ENCODE data around the gene CKLF. TPM values are rescaled to one million over a fixed set of nuclear protein-coding genes. Genes with fewer than 3 reads are reported as not detected.
"Not testable (repeated sequence)": the region's sequence is repeated elsewhere in the genome, so short reads cannot be mapped to it uniquely, and the experiment has no call there.

CKLF gene
- total RNA-seq, 2 experiments from 2014 or later = 124 to 130 TPM

- DNase-seq = no peak
- H3K27ac Mint-ChIP-seq = peak overlapping the region; percentile 93
- H3K27me3 Mint-ChIP-seq = no peaks in the 10 kb centered on the region
- ATAC-seq (ENCODE audit: low read depth) = peak; percentile 12
- H3K36me3 Mint-ChIP-seq = peaks cover 27% of the 10 kb centered on the region
- POLR2A ChIA-PET = interaction anchor here (0.6 to 13.2 kb wide), 16 partner anchors 8 to 186 kb away, joined by 3 to 157 read pairs (median 5); partner anchors contain the start of gene CMTM3
- H3K4me1 Mint-ChIP-seq = peaks cover 65% of the 10 kb centered on the region
- no peaks in the 10 kb centered on the region for H3K9me3 Mint-ChIP-seq
- H3K4me3 Mint-ChIP-seq = peak overlapping the region; percentile 96
Measured at GRCh38 chr16:66551788-66552285, 539 bp upstream of the CKLF start.

DNA sequence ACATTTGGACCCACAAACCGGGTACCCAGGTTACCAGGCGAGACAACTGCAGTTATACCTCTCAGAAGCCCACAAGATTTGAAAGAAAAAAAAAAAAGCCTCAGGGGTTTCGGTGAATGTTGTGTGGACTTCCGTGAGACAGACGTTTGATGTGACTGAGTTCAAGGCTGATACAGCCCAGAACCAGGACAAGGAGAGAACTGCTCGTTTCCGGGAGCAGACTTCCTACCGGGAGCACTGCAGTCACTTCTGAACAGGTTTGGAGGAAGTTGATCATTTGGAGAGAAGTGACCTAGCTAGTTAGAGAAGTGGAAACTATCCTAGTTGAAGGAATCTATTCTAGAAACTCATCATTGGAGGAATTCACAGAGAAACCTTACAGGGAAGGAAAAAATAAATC lies 847 bp downstream of the CKLF start:
- Mint-ChIP-seq H3K9me3 (no peaks in the 10 kb centered on the region), H3K36me3 (peaks cover 32% of the 10 kb centered on the region), H3K27ac (peak overlapping the region; percentile 93), H3K27me3 (no peaks in the 10 kb centered on the region), H3K4me3 (peak overlapping the region; percentile 96), H3K4me1 (peaks cover 64% of the 10 kb centered on the region)
- DNase-seq (no peak), ATAC-seq (ENCODE audit: low read depth) (no peak)
- POLR2A ChIA-PET = interaction anchor here (0.9 to 13.2 kb wide), 15 partner anchors 9 to 184 kb away, joined by 3 to 157 read pairs (median 5); partner anchors contain the start of gene CMTM3

DNA sequence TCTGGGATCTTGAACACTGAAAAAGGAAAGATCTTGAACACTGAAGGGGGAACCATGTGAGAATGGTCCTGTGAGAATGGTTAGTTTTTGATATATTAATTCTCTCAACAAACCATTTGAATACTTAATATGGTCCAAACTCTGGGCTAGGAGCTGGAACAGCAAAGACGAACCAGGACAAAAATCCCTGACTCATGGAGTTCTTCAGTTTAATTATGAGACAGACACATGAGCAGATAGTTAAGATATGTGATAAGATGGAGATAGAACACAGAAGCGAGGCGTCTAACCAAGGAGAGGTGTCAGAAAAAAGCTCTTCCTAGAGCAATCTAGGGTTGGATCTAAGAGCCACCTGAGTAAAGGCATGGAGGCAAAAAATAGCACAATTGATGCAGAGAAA lies 1.6 kb downstream of the CKLF start:
- Mint-ChIP-seq H3K4me3 (peak overlapping the region; percentile 96), H3K4me1 (peaks cover 62% of the 10 kb centered on the region), H3K36me3 (peaks cover 33% of the 10 kb centered on the region), H3K9me3 (no peaks in the 10 kb centered on the region), H3K27me3 (no peaks in the 10 kb centered on the region), H3K27ac (no peak overlapping the region)
- ATAC-seq (ENCODE audit: low read depth) (no peak), DNase-seq (no peak)
- POLR2A ChIA-PET = interaction anchor here (1.9 to 13.2 kb wide), 3 partner anchors 9 to 50 kb away, joined by 5 to 157 read pairs (median 20); no protein-coding TSS in a partner anchor

- peaks cover 33% of the 10 kb centered on the region for H3K36me3 Mint-ChIP-seq
- no peak overlapping the region for H3K27ac Mint-ChIP-seq
- POLR2A ChIA-PET = interaction anchor here (1.9 to 13.2 kb wide), 3 partner anchors 8 to 49 kb away, joined by 5 to 157 read pairs (median 20); no protein-coding TSS in a partner anchor
Measured at GRCh38 chr16:66554495-66554894, 2.1 kb downstream of the CKLF start.

DNA sequence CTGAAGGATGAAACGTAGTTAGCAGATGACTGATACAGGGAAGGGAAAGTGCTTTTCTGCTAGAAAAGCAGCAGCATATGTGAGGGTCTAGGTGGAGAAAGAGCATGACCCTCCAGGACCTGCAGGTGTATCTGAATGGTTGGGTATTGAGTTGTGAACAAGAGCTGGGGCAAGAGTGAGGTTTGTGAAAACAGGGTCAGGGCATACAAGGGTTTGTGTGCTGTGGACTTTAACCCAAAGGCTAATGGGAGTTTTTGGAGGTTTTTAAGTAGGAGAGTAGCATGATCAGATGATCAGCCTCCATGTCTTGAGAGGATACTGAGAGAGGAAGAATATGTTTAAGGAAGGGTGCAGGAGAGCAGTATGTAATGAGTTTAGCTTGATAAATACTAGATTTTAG lies 7.7 kb downstream of the CKLF start:
- POLR2A ChIA-PET = interaction anchor here (1.0 kb wide), 1 partner anchor 10 kb away, joined by 3 read pairs; no protein-coding TSS in a partner anchor
- H3K36me3 Mint-ChIP-seq = peaks cover 42% of the 10 kb centered on the region

More at GRCh38 chr16:66554495-66554894, 2.1 kb downstream of the CKLF start:
- H3K27me3 Mint-ChIP-seq = no peaks in the 10 kb centered on the region
- H3K4me3 Mint-ChIP-seq = peak overlapping the region; percentile 96
- ATAC-seq (ENCODE audit: low read depth) (no peak), DNase-seq (no peak)
- H3K9me3 Mint-ChIP-seq = no peaks in the 10 kb centered on the region
- H3K4me1 Mint-ChIP-seq = peaks cover 62% of the 10 kb centered on the region

DNA sequence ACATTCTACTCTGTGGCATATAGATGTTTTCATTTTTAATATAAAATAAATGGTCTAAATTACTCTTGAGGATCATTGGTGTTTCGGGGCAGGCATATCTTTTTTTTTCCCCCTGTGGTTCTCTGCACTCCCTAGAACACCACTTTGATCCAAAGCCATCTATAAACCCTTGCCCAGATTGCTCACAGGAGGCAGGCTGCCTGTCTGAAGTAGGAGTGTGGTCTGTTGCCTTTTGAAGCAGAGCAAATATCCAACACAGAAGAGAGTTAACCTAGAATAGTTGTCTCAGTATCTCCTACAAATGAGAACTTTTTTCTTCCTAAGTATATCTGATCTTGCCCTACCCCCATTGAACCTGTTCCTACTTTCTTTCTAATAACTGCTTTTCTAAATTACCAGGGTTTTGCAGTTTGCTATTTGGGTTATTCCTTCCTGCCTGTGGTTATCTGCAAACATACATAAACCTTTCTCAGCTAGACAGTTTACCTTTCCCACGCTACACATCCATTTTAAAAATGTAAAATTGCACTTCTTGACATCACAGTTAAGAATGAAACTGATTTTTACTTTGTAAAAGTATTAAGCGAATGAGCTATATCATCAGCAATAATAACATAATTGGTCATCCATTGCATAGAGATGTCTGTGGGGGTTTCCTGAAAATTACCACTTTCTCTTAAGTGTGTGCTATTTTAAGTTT lies 9.2 kb downstream of the CKLF start:
- Mint-ChIP-seq H3K9me3 (no peaks in the 10 kb centered on the region), H3K4me1 (peaks cover 45% of the 10 kb centered on the region), H3K27me3 (no peaks in the 10 kb centered on the region), H3K4me3 (no peak overlapping the region), H3K27ac (peak overlapping the region; percentile 54), H3K36me3 (peaks cover 40% of the 10 kb centered on the region)
- POLR2A ChIA-PET = interaction anchor here (3.0 to 3.1 kb wide), 2 partner anchors 8 to 43 kb away, joined by 15 to 20 read pairs; partner anchors contain the start of genes CKLF and CMTM3
- no peak for DNase-seq
- ATAC-seq (ENCODE audit: low read depth) = no peak

More for the DNA sequence above, 7.7 kb downstream of the CKLF start:
- peak overlapping the region; percentile 18 for H3K27ac Mint-ChIP-seq
- no peaks in the 10 kb centered on the region for H3K9me3 Mint-ChIP-seq
- peaks cover 59% of the 10 kb centered on the region for H3K4me1 Mint-ChIP-seq
- peak overlapping the region; percentile 3 for H3K4me3 Mint-ChIP-seq
- DNase-seq (no peak), ATAC-seq (ENCODE audit: low read depth) (no peak)
- H3K27me3 Mint-ChIP-seq = no peaks in the 10 kb centered on the region

- H3K36me3 Mint-ChIP-seq = peaks cover 43% of the 10 kb centered on the region
- no peak for ATAC-seq (ENCODE audit: low read depth)
- POLR2A ChIA-PET = interaction anchor here (1.0 to 3.1 kb wide), 4 partner anchors 9 to 46 kb away, joined by 5 to 20 read pairs (median 10); partner anchors contain the start of genes CKLF and CMTM3
Measured at GRCh38 chr16:66562409-66562808, 10.0 kb downstream of the CKLF start.

DNA sequence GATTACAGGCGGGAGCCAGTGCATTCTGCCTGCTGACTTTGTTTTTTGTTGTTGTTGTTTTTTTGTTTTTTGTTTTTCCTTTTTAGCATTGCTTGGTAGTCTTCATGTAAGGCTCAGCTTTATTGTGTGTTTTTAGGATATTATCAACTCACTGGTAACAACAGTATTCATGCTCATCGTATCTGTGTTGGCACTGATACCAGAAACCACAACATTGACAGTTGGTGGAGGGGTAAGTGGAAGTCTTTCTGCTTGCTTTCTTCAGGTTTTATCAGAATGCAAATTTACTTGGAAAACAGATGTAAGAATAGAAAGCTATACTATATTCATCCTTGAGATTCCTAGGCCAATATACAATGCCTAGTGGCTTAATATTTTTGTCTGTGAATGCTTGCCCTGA lies 10.6 kb downstream of the CKLF start:
- H3K9me3 Mint-ChIP-seq = no peaks in the 10 kb centered on the region
- no peak for DNase-seq
- POLR2A ChIA-PET = interaction anchor here (1.0 to 3.1 kb wide), 4 partner anchors 10 to 45 kb away, joined by 5 to 20 read pairs (median 10); partner anchors contain the start of genes CKLF and CMTM3
- H3K27me3 Mint-ChIP-seq = no peaks in the 10 kb centered on the region
- H3K4me3 Mint-ChIP-seq = peak overlapping the region; percentile 23
- H3K4me1 Mint-ChIP-seq = peaks cover 42% of the 10 kb centered on the region
- peaks cover 44% of the 10 kb centered on the region for H3K36me3 Mint-ChIP-seq
- H3K27ac Mint-ChIP-seq = no peak overlapping the region
- ATAC-seq (ENCODE audit: low read depth) = no peak

More at GRCh38 chr16:66562409-66562808, 10.0 kb downstream of the CKLF start:
- Mint-ChIP-seq H3K4me3 (no peak overlapping the region), H3K4me1 (peaks cover 44% of the 10 kb centered on the region), H3K27me3 (no peaks in the 10 kb centered on the region), H3K27ac (no peak overlapping the region), H3K9me3 (no peaks in the 10 kb centered on the region)
- DNase-seq = no peak

GRCh38 chr16:66563574-66564334 lies 11.4 kb downstream of the CKLF start:
- Mint-ChIP-seq H3K9me3 (no peaks in the 10 kb centered on the region), H3K4me3 (no peak overlapping the region), H3K27ac (peak overlapping the region; percentile 9), H3K4me1 (peaks cover 36% of the 10 kb centered on the region), H3K27me3 (no peaks in the 10 kb centered on the region), H3K36me3 (peaks cover 43% of the 10 kb centered on the region)
- DNase-seq (no peak), ATAC-seq (ENCODE audit: low read depth) (no peak)
- POLR2A ChIA-PET = interaction anchor here (0.9 to 3.1 kb wide), 4 partner anchors 11 to 45 kb away, joined by 3 to 20 read pairs (median 10); partner anchors contain the start of genes CKLF and CMTM3

DNA sequence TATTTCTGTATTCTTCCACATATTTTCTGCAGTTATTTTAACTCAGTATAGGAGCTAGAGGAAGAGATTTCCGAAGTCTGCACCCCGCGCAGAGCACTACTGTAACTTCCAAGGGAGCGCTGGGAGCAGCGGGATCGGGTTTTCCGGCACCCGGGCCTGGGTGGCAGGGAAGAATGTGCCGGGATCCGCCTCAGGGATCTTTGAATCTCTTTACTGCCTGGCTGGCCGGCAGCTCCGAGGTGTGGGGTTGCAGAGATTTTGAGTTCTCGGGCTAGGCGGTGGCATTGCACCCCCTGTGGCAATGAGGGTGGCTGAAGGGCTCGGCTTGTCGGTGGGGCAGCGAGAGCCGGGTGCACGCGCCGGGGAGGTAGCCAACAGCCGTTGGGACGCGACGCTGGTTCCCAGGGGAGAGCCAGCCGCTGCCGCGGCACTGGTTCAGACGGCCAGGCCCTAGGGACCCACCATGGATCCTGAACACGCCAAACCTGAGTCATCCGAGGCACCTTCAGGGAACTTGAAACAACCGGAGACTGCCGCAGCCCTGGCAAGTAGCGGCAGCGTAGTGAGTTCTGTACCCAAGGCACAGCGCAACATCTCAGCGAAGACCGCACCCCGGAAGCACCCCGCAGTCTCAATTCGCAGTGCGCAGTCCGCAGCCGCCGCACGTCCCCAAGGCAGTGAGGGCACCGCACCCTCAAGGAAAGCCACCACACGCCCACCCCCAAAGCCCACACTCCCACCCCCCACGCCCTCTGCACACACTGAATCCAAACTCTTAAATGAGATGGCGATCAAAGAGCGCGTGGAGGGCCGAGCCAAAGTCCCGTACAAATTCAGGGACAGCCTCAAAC lies 13.9 kb downstream of the CKLF start, which contains the start of gene CMTM1:
CMTM1 (plus strand) TSS at position 389 of the 851 bp plus-strand sequence; CDS start at position 464, 75 bp downstream.
- H3K4me1 Mint-ChIP-seq = peaks cover 16% of the 10 kb centered on the region
- no peaks in the 10 kb centered on the region for H3K9me3 Mint-ChIP-seq
- DNase-seq (no peak), ATAC-seq (ENCODE audit: low read depth) (no peak)
- H3K4me3 Mint-ChIP-seq = no peak within 1 kb of the TSS
- no peaks in the 10 kb centered on the region for H3K27me3 Mint-ChIP-seq
- POLR2A ChIA-PET = no interaction called here
- peaks cover 39% of the 10 kb centered on the region for H3K36me3 Mint-ChIP-seq
- H3K27ac Mint-ChIP-seq = no peak within 1 kb of the TSS

- POLR2A ChIA-PET; DNase-seq; H3K27me3 Mint-ChIP-seq; ATAC-seq (ENCODE audit: low read depth); H3K4me3 Mint-ChIP-seq; H3K27ac Mint-ChIP-seq; H3K9me3 Mint-ChIP-seq: not testable (repeated sequence)
- peaks cover 38% of the 10 kb centered on the region for H3K36me3 Mint-ChIP-seq
- H3K4me1 Mint-ChIP-seq = peaks cover 10% of the 10 kb centered on the region
Measured at GRCh38 chr16:66567270-66567669, 14.9 kb downstream of the CKLF start.

DNA sequence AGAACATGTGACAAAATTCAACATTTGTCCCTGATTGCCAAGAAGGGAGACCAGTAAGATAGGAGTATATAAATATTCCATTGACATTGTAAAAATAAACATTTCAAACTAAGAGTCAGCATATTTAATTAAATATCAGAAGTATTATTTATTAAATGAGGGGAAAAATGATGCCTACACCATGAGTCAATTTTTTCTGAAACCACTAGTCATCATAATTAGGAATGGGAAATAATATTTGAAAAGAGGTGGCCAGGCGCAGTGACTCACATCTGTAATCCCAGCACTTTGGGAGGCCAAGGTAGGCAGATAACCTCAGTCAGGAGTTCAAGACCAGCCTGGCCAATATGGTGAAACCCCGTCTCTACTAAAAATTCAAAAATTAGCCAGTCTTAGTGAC lies 16.0 kb downstream of the CKLF start:
- H3K4me1 Mint-ChIP-seq = peaks cover 10% of the 10 kb centered on the region
- H3K9me3 Mint-ChIP-seq = no peaks in the 10 kb centered on the region
- no peak overlapping the region for H3K4me3 Mint-ChIP-seq
- no peak overlapping the region for H3K27ac Mint-ChIP-seq
- no peaks in the 10 kb centered on the region for H3K27me3 Mint-ChIP-seq
- peaks cover 35% of the 10 kb centered on the region for H3K36me3 Mint-ChIP-seq
- DNase-seq (no peak), ATAC-seq (ENCODE audit: low read depth) (no peak)
- POLR2A ChIA-PET = no interaction called here

Data from activated naive CD8-positive, alpha-beta T cell treated with anti-CD3 and anti-CD28 coated beads, Interleukin-2, amount 10 ng/mL, durations not matched to agents 7 days and 5 days (primary cell).